HEK293 (cell line): ENCODE measurements around the gene ZNF462.

ENCODE experiments used
- CTCF ChIP-seq: fragments of 450-650 bp; formaldehyde crosslinking; IDR thresholded peaks from 2 replicates; pipeline ENCODE4 v1.5.1; 2016; ENCODE audit warnings: missing biosample characterization, missing genetic modification characterization
- HOXA7 ChIP-seq: sonication (generic); formaldehyde crosslinking; IDR thresholded peaks from 2 replicates; pipeline ENCODE4 v1.8.1; 2022; ENCODE audit warnings: missing genetic modification reagents, borderline replicate concordance
- MYNN ChIP-seq: fragments of 450-650 bp; formaldehyde crosslinking; IDR thresholded peaks from 2 replicates; pipeline ENCODE4 v1.5.1; 2016; ENCODE audit warnings: missing biosample characterization, missing genetic modification characterization, borderline replicate concordance
- TCF7L2 ChIP-seq: IDR thresholded peaks from 2 replicates; pipeline ENCODE4 v1.6.1; 2011; ENCODE audit warnings: low read depth, mild to moderate bottlenecking, inconsistent platforms, low read length, moderate library complexity, borderline replicate concordance
- ZFP69B ChIP-seq: fragments of 450-650 bp; formaldehyde crosslinking; IDR thresholded peaks from 2 replicates; pipeline ENCODE4 v1.5.1; 2016; ENCODE audit warnings: missing biosample characterization, missing genetic modification characterization
- ZNF16 ChIP-seq: fragments of 450-650 bp; formaldehyde crosslinking; IDR thresholded peaks from 2 replicates; pipeline ENCODE4 v1.5.1; 2016; ENCODE audit warnings: low read depth, missing biosample characterization, missing genetic modification characterization
- ZNF529 ChIP-seq: fragments of 450-650 bp; formaldehyde crosslinking; IDR thresholded peaks from 2 replicates; pipeline ENCODE4 v1.5.1; 2017; ENCODE audit warnings: missing genetic modification characterization, missing biosample characterization; ENCODE audit not compliant: insufficient replicate concordance
- ZNF585B ChIP-seq: fragments of 450-650 bp; formaldehyde crosslinking; IDR thresholded peaks from 2 replicates; pipeline ENCODE4 v1.5.1; 2016; ENCODE audit warnings: missing biosample characterization, missing genetic modification characterization
- ZNF621 ChIP-seq: fragments of 450-650 bp; formaldehyde crosslinking; IDR thresholded peaks from 2 replicates; pipeline ENCODE4 v1.5.1; 2017; ENCODE audit warnings: missing biosample characterization, missing genetic modification characterization
- ZNF660 ChIP-seq: fragments of 450-650 bp; IDR thresholded peaks from 2 replicates; pipeline ENCODE4 v1.5.1; 2018; ENCODE audit warnings: missing biosample characterization, mild to moderate bottlenecking, missing genetic modification characterization
- ZNF670 ChIP-seq: fragments of 450-650 bp; formaldehyde crosslinking; IDR thresholded peaks from 2 replicates; pipeline ENCODE4 v1.5.1; 2016; ENCODE audit warnings: missing biosample characterization, missing genetic modification characterization, low read depth
- ZNF701 ChIP-seq: fragments of 450-650 bp; formaldehyde crosslinking; IDR thresholded peaks from 2 replicates; pipeline ENCODE4 v1.5.1; 2016; ENCODE audit warnings: missing biosample characterization, missing genetic modification characterization
- TF ChIP-seq, protein P1 (sequence below): fragments of 450-650 bp; formaldehyde crosslinking; IDR thresholded peaks from 2 replicates; pipeline ENCODE4 v1.5.1; 2016; ENCODE audit warnings: missing biosample characterization, missing genetic modification characterization
- TF ChIP-seq, protein P2 (sequence below): fragments of 450-650 bp; formaldehyde crosslinking; IDR thresholded peaks from 2 replicates; pipeline ENCODE4 v1.5.1; 2016; ENCODE audit warnings: missing biosample characterization, missing genetic modification characterization

DNA sequence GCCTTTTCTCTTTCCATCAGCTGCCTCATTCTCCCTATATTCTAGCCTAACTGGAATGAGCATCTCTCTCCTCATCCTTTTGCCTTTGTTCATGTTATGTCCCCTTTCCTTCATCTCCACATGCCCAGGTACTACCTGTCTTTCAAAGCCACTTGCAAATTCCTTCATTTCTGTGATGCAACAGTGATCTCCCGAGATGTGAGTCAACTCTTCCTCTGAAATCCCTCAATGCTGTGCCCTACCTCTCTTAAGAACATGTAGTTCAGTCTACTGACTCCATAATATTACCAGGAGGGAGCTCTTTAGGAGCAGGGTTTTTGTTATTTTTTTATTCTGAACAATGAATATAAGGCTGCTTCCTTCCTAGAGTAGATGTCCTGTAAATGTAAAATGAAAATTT lies 91.6 kb downstream of the ZNF462 start:
- TF ChIP-seq CTCF (tag by site-specific recombination) (no peak), ZNF660 (tag by site-specific recombination) (no peak), ZNF529 (tag by site-specific recombination) (no peak), ZNF701 (tag by site-specific recombination) (no peak), ZNF670 (no peak), ZFP69B (tag by site-specific recombination) (no peak), TCF7L2 (no peak), MYNN (no peak), ZNF621 (tag by site-specific recombination) (no peak), HOXA7 (CRISPR knock-in tag) (no peak), ZNF16 (tag by site-specific recombination) (no peak), ZNF585B (tag by site-specific recombination) (no peak)
- TF ChIP-seq, protein P1, sequence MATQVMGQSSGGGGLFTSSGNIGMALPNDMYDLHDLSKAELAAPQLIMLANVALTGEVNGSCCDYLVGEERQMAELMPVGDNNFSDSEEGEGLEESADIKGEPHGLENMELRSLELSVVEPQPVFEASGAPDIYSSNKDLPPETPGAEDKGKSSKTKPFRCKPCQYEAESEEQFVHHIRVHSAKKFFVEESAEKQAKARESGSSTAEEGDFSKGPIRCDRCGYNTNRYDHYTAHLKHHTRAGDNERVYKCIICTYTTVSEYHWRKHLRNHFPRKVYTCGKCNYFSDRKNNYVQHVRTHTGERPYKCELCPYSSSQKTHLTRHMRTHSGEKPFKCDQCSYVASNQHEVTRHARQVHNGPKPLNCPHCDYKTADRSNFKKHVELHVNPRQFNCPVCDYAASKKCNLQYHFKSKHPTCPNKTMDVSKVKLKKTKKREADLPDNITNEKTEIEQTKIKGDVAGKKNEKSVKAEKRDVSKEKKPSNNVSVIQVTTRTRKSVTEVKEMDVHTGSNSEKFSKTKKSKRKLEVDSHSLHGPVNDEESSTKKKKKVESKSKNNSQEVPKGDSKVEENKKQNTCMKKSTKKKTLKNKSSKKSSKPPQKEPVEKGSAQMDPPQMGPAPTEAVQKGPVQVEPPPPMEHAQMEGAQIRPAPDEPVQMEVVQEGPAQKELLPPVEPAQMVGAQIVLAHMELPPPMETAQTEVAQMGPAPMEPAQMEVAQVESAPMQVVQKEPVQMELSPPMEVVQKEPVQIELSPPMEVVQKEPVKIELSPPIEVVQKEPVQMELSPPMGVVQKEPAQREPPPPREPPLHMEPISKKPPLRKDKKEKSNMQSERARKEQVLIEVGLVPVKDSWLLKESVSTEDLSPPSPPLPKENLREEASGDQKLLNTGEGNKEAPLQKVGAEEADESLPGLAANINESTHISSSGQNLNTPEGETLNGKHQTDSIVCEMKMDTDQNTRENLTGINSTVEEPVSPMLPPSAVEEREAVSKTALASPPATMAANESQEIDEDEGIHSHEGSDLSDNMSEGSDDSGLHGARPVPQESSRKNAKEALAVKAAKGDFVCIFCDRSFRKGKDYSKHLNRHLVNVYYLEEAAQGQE (tag by site-specific recombination): no peak
- TF ChIP-seq, protein P2, sequence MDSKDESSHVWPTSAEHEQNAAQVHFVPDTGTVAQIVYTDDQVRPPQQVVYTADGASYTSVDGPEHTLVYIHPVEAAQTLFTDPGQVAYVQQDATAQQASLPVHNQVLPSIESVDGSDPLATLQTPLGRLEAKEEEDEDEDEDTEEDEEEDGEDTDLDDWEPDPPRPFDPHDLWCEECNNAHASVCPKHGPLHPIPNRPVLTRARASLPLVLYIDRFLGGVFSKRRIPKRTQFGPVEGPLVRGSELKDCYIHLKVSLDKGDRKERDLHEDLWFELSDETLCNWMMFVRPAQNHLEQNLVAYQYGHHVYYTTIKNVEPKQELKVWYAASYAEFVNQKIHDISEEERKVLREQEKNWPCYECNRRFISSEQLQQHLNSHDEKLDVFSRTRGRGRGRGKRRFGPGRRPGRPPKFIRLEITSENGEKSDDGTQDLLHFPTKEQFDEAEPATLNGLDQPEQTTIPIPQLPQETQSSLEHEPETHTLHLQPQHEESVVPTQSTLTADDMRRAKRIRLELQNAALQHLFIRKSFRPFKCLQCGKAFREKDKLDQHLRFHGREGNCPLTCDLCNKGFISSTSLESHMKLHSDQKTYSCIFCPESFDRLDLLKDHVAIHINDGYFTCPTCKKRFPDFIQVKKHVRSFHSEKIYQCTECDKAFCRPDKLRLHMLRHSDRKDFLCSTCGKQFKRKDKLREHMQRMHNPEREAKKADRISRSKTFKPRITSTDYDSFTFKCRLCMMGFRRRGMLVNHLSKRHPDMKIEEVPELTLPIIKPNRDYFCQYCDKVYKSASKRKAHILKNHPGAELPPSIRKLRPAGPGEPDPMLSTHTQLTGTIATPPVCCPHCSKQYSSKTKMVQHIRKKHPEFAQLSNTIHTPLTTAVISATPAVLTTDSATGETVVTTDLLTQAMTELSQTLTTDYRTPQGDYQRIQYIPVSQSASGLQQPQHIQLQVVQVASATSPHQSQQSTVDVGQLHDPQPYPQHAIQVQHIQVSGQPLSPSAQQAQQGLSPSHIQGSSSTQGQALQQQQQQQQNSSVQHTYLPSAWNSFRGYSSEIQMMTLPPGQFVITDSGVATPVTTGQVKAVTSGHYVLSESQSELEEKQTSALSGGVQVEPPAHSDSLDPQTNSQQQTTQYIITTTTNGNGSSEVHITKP (tag by site-specific recombination): no peak
